Measurements from ENCODE around the gene FES.
"Not testable (repeated sequence)": the region's sequence is repeated elsewhere in the genome, so short reads cannot be mapped to it uniquely, and the experiment has no call there.

The FES gene

DNA sequence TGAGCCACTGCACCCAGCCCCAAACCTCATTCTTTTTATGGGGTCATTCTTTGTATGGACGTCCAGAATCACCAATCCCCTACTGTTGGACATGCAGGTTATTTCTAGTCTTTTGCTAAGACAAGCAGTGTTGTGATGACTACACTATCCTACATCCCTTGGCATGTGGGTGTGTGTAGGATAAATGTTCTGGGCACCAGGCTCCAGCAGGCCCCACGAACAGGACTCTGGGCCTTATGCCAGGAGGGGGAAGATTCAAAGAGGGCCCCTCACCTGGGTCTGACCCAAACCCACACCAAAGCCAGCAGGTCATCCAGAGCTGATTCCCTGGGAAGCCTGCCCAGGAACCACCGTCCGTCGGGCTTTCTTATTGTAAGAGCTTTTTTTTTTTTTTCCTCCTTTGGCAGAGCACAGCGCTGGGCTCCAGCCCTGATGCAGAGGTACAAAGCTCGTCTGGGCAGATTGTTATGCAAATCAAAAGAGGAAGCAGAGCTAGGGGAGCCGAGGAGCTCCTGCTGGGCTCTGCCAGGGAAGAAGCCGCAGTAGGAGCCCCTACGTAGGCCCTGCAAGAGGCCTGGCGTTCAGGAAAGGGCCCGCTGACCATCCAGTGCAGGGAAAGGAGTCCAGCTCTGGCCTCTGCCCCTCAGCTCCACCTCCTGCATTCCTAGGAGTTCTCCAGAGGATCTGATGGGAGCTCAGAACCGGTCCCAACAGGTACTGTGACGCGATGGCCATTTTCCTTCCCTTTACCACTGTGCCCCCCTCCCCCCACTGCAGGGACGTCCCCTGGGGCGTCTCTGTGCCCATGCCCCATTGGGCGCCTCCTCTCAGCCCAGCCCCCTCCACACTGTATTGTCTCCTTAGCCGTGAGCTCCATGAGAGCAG, 44.9 kb upstream of the FES start:
- peak; percentile 72 for DNase-seq (ENCODE audit: low read depth)
- in situ Hi-C loops (cut with HindIII; ENCODE audit: low sequenced_read_pairs), result no loop called here
- TF ChIP-seq CTCF (IDR thresholded peaks at IDR 0.05; ENCODE audit: low read depth, low read length, missing control alignments), result no peak
- no peak overlapping the region for H3K4me3 ChIP-seq (ENCODE audit: low read depth, low read length)

- in situ Hi-C loops (cut with HindIII; ENCODE audit: low sequenced_read_pairs), result no loop called here
- DNase-seq (ENCODE audit: low read depth), result no peak
- no peak for TF ChIP-seq CTCF (IDR thresholded peaks at IDR 0.05; ENCODE audit: low read depth, low read length, missing control alignments)
- no peak overlapping the region for H3K4me3 ChIP-seq (ENCODE audit: low read depth, low read length)
Observed at GRCh38 chr15:90840157-90840855, 44.0 kb upstream of the FES start.

GRCh38 chr15:90840954-90841353, 43.4 kb upstream of the FES start:
- in situ Hi-C loops (cut with HindIII; ENCODE audit: low sequenced_read_pairs), result no loop called here
- no peak for TF ChIP-seq CTCF (IDR thresholded peaks at IDR 0.05; ENCODE audit: low read depth, low read length, missing control alignments)
- no peak for DNase-seq (ENCODE audit: low read depth)
- H3K4me3 ChIP-seq (ENCODE audit: low read depth, low read length), result no peak overlapping the region

DNA sequence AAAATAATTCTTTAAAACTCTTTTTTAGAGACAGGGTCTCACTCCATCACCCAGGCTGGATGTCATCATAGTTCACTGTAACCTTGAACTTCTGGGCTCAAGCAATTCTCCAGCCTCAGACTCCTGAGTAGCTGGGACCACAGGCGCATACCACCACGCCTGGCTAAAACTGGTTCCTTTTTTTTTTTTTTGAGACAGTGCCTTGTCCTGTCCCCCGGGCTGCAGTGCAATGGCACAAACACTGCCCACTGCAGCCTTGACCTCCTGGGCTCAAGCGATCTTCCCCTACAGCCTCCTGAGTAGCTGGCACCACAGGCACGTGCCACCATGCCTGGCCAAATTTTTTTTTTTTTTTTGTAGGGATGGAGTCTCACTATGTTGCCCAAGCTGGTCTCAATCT, 39.6 kb upstream of the FES start:
- no peak for TF ChIP-seq CTCF (IDR thresholded peaks at IDR 0.05; ENCODE audit: low read depth, low read length, missing control alignments)
- in situ Hi-C loops (cut with HindIII; ENCODE audit: low sequenced_read_pairs), result no loop called here

DNA sequence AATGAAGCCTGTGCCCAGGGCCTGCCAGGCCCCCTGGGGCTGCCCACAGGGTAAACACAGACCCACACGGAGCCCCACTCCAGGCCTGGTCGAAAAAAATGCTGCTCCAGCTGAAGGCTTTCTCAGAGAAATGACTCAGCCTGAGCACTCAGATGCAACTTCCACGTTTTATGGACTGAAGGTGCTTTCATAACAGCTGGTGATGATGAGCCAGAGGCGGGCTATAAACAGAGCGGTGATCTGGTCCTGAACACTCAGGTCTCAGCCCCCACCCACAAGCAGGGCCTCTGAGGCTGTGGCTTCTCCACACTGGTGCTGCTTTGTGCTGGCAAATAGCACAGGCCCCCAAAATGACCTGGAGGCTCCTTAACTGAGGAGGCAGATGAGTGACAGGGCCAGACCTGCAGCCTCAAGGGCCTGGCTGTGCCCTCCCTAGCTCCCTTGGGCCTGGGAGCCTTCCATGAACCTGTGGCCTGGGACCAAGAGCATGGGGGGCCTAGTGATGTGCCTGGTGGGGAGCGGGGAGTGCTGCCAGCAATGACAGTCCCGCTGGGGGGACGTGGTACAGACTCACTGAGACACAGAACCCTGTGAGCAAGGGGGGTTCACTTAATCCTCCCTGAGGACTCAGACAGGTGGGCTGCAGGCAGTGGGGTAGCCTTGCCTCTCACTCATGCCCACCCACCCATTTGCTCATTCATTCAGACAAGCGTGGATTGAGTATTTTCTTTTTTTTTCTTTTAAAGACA, 38.9 kb upstream of the FES start:
- DNase-seq (ENCODE audit: low read depth), result peak; percentile 40
- H3K4me3 ChIP-seq (ENCODE audit: low read depth, low read length), result no peak overlapping the region
- in situ Hi-C loops (cut with HindIII; ENCODE audit: low sequenced_read_pairs), result no loop called here

More for the DNA sequence above, 39.6 kb upstream of the FES start:
- DNase-seq (ENCODE audit: low read depth), result no peak
- H3K4me3 ChIP-seq (ENCODE audit: low read depth, low read length), result no peak overlapping the region

GRCh38 chr15:90849424-90849823, 34.9 kb upstream of the FES start:
- in situ Hi-C loops (cut with HindIII; ENCODE audit: low sequenced_read_pairs); H3K4me3 ChIP-seq (ENCODE audit: low read depth, low read length); DNase-seq (ENCODE audit: low read depth): not testable (repeated sequence)

More for the DNA sequence above, 38.9 kb upstream of the FES start:
- TF ChIP-seq CTCF (IDR thresholded peaks at IDR 0.05; ENCODE audit: low read depth, low read length, missing control alignments), result no peak
